GF-D8 (cell line): ENCODE measurements around the gene TECTA.

Experiments
- DNase-seq: peaks from one replicate; lab custom pipeline; 2025; lab: John Stamatoyannopoulos, UW

Gene TECTA

DNA sequence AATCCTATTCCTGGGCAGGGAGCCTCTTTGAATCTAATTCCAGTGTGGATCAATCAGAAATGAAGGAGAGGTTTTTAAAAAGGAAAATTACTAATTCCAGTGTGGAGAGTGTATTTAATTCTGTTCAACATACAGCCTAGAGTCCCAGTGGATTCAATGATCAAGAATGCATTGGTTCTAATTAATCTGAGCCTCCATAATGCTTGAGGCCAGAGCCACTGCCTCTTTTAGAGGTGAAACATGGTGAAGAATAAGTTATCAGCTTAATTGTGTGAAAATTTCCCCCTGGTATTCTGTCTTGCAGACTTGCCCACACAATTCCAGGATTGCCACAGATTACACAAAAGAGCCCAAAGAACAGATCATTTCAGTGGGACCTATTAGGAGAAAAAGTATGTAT, 87.7 kb downstream of the TECTA start:
- DNase-seq = no peak

DNA sequence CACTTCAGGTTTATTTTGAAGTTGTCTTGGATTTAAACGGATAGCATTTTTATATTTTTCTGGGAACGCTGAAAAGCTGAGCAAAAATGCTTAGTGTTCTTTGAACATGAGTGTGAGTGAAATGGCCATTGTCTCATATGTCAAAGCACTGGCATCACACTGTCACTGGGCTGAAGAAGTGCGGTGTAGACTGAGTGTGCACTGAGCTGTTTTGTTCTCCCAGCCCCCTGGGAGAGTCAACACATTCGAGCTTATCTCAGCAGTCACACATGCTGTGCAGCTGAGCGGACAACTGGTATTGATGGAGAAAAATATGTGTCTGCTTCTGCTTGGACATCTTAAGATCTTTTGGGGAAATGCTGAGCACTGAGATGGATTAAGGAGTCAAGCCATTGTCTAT, 90.8 kb downstream of the TECTA start:
- DNase-seq = no peak

DNA sequence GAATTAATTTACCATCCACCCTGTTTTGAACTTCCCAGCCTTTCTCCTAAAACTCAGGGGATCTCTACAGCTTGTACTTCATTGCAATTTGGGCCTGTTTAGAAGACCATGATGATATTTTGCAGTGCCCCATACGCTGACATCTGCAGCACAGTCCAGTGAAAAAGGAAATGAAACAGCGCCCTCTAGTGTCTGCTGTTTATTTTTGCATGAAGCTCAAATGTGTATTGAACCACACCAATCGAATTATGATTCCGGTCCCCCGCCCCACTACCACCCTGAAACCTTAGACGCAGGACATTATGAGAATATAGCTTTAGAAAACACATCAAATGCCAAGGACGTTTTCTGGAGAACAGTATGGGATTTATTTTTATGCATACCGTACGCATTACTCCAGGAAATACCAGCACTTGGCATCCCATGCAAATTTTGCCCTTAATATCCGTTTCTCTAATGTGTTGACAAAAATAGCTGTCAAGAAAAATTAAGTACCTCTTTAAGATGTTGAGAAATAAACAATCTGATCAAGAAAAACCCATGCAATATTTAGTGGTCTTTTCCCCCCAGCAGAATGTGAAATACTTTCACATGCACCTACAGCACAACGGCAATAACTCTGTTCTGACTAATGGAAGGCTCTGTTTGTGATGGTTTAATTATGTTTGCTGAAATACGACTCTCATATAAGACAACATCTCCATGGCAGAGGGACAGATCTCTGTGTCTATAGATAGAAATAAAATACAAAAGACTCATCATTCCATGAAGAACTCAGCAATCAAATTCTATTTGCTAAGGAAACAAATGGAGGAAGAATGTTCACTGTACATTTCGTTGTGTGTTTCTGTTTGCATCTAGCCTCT, 93.9 kb downstream of the TECTA start:
- DNase-seq = no peak

DNA sequence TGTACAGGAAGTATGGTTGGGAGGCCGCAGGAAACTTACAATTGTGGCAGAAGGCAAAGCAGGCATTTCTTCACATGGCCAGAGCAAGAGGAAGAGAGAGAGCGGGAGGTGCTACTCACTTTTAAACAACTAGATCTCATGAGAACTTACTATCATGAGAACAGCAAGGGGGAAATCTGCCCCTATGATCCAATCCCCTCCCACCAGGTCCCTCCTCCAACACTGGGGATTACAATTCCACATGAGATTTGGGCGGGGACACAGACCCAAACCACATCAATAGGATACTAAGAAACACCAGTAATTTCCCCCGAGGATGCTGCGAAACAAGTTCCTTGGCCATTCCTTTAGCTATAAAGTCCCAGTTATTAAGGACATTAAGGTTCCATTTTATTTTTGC, 97.4 kb downstream of the TECTA start:
- no peak for DNase-seq

DNA sequence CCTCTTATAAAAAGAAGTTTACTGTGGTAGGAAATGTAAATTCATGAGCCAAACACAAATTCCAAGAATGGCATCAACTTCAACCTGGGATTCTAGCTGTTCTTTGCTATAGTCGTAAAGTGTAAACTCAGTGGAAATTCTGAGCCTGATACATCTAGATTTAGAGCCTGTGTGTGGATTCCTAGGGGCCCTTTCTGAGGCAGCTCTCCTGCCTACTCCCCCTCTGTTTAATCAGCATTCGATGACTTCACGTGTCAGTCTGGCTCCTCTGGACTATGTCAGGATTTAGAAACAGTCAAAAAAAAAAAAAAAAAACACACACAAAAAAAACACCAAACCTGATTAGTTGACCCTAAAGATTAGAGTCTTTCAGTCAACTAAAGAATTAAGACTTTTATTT, 98.5 kb downstream of the TECTA start:
- DNase-seq = no peak

DNA sequence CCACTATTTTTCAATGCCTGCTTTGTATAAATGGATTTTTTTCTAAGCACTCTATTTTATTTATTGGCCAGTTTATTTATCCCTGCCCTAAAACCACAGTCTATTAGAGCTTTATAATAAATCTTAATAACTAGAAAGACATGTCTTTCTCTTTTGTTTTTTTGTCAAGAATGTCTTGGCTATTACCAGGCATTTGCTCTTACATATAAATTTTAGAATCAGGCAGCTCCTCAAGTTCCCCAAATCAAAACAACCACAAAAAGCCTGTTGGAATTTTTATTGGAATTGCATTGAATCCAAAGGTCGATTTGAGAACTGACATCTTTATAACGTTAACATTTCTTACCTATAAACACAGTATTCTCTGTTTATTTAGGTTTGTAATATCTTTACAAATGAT, 105.8 kb downstream of the TECTA start:
- no peak for DNase-seq

DNA sequence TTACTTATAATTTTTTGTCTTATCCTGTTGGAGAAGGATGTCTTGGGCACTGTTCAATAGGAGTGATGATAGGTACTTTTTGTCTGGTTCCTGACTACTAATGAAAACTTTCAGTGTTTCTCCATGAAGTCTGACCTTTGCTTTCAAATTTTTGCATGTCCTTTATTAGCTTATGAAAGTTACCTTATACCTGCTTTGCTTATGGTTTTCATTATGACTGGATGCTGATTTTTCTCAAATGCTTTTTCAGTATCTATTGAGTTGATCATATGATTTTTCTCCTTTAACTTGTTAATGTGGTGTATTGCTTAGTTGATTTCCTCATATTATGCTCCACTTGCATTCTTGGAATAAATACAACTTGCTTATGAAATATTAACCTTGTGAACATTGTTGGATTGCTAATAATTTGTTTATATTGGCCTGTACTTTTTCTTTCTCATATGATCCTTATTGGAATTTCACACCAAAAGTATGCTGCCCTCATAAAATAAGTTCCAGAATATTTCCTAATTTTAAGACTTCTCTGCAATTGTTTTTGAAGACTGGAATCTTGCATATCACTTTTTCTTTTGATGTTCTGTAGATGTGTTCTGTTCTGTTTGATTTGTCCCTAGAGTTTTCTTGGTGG, 106.6 kb downstream of the TECTA start:
- no peak for DNase-seq

DNA sequence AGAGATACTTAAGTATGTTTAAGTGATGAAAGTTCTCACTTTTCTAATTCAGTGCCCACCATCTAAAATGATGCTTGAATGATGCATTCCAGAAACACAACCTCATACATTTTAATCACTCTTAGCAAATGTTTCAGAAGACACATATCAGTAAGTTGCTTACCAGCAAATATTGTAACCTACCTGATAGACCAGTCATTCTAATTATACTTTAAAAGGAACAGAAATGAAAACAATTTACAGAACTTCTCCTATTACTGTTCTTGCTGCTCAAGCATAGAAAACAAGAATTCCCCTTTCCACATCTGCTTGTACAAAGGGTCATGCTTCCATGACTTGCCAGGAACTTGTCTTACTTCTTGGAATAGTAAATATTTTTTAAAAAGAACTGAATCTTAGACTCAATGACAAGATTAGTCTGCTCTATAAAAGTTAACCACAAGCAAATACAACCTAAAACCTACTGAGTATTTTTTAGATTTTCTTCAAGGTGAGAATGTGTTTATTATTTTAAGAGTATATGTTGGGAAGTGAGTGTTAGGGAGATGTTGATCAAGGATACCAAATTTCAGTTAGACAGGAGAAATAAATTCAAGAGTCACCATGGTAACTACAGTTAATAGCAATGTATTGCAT, 109.5 kb downstream of the TECTA start:
- DNase-seq = no peak

DNA sequence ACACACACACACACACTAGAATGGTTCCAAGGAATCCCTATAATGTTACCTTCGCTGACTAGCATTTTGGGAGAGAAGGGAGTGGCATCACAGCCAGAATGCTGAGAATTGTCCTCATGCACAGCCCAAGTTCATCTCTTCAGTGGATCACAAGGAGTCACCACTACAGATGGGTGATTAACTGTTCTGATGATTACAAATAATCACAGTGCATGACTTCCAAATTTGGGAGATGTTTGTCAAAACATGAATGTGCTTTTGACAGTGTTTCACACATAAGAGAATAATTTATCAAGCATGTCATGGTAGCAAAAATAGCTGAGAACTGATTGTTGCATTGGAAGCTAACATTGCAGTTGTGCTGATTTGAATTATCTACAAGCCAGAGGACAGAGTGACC, 110.6 kb downstream of the TECTA start:
- DNase-seq = no peak

DNA sequence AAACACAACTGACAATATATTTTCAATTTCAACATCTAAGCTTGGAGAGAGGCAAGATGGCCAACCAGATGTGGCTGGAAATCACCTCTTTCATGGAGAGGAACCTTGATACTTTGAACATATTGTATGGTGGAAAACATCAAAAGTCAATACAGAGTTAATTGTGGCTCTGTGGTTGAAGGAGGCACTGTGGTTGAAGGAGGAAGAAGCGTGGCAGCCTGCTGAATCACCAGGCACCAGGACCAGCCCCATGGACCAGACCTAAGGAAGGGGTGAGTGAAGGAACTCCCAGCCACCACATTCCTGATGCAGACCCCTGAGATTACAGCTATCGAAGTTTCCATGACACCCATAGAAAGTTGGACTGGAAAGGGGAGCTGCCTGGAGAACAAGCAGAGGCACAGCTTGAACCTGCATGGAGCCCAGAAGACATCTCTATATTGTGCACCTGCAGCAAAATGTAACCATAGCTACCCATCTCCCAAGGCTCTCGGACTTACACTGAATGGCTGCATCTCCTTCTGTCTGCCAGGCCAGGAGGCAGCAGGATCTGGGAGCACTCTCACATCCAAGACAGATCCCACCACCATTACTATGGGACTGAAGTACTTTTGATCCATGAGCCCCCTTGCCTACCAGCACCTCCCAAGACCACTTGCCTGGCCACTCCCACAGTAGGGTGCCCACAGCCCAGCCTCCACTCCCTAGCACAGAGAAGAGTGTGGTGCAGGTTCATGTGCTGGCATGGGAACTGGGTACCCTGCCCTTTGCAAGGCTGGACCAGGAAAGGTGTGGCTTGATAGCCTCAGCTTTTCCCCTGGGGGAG, 111.7 kb downstream of the TECTA start:
- no peak for DNase-seq

DNA sequence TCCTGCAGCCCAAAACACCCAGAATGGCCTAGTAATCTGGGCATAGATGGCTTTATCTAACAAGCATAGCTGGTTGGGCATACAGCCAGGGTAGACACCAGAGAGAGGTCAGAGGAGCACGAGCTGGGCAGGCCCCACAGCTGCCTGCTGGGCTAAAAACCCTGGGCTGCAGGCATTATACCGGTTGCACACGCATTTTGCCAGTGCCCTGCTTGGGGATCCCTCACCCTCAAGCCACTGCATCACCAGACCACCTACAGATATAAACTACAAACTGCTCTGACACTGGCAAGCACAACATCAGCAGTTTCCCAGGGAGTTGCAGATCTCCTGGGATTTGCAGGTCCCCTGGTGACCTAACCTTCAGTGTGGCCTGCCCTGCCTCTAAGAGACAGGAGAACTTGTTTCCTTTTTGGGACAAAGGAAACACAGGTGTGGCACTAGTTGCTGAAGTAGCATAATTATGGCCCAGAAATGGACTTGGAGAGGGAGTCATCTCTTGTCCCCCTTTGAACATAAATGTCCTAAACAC, 112.4 kb downstream of the TECTA start:
- no peak for DNase-seq

DNA sequence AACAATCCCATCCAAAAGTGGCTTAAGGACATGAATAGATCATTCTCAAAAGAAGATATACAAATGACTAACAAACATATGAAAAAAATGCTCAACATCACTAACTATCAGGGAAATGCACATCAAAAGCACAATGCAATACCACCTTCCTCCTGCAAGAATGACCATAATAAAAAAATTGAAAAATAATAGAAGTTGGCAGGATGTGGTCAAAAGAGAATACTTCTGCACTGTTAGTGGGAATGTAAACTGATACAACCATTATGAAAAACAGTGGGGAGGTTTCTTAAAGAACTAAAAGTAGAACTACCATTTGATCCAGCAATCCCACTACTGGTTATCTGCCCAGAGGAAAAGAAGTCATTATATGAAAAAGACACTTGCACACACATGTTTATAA, 113.8 kb downstream of the TECTA start:
- DNase-seq = no peak

DNA sequence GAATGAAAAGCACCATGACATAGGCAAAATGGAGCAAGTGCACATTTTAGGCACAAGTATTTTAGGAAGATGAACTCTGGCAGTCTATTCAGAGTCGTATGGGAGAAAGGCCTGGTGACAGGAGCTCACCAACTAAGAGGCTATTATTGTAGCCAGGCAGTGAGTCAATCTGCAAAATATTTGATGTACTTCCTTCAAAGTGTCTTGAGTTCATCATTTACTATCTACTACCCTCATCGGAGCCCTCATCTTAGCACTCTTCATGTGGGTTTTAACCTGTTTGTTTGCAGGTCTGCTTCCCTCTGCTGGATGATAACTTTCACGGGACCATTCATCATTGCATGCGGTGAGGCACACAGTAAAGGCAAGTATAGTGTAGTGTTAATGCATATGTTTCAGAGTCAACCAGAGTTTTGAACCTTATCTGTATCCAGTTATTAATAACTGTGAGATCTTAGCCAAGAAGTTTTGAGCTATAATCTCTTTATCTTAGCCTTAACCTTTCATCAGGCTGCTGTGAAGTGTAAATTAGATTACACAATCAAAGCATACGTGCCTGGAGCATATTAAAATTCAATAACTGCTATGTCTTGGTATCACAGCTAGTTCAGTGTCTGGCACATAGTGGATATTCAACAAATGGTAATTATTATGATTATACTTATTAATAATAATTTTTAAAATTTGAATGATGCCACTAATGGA, 120.6 kb downstream of the TECTA start:
- DNase-seq = no peak

DNA sequence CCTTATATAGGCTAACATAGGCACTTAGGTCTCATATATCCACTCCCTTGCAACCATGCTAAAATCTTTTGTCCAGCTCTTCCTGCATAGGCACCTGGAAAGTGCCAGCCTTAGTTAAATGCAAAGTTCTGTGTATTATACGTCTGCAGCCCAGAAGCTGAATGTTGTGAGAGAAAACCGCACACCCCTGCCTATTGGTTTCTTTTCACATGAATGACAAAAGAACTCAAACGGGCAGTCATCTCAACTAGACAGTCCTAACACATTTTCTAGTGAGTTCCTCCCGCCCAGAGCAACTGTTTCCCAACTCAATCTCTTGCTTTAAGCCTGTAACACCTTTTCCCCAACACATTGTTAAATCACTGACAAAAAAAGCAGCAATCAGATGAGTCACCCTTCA, 122.1 kb downstream of the TECTA start:
- no peak for DNase-seq

DNA sequence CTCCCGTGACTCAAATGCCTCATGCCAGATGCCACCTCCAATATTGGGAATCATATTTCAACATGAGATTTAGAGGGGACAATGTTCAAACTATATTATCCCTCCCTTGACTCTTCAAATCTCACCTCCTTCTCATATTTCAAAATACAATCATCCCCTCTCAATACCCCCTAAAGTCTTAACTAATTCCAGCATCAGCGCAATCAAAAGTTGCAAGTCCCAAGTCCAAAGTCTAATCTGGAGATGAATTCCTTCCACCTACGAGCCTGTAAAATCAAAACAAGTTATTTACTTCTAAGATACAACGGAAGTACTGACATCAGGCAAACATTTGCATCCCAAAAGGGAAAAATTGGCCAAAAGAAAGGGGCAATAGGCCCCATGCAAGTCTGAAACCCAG, 124.3 kb downstream of the TECTA start:
- no peak for DNase-seq

DNA sequence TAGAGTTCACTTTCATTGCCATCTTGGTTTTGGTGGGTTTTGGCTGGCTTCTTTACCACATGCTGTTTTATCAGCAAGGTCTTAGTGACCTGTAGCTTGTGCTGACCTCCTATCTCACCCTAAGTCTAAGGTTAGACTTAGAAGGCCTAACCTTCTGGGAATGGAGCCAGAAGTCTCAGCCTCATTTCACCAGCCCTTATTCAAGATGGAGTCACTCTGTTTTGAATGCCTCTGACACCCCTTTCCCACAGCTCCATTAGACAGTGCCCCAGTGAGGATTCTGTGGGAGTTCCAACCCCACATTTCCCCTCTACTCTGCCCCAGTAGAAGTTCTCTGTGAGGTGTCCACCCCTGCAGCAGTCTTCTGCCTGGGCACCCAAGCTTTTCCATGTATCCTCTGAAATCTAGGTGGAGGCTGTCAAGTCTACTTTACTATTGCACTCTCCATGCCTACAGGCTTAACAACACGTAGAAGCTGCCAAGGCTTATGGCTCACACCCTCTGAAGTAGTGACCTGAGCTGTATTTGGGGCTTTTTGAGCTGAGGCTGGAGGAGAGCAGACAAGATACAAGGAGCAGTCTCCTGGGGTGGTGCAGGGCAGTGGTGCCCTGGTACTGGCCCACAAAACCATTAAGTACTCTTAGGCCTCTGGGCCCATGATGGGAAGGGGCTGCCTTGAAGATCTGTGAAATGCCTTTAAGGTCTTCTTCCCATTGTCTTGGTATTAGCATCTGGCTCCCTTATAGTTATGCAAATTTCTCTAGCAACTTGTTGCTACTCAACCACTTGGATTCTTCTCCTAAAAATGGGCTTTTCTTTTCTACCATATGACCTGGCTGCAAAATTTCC, 125.6 kb downstream of the TECTA start:
- no peak for DNase-seq

DNA sequence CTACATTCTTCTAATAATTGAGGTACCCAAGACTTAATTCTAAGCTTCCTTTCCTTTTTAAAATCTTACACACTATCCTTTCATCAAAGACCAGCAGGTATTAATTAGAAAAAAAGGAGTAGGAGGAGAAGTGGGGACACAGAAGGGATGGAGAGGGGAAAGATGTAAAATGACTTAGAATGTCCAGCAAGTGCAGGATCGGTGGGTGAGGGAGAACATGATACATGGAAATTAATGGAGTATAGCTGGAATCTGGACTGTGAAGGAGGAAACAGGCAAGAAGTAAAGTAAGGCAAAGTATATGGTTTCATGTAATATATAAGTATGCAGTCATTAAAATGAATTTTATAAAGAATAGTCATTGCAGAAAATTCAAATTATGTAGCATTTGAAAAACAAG, 127.8 kb downstream of the TECTA start:
- no peak for DNase-seq

DNA sequence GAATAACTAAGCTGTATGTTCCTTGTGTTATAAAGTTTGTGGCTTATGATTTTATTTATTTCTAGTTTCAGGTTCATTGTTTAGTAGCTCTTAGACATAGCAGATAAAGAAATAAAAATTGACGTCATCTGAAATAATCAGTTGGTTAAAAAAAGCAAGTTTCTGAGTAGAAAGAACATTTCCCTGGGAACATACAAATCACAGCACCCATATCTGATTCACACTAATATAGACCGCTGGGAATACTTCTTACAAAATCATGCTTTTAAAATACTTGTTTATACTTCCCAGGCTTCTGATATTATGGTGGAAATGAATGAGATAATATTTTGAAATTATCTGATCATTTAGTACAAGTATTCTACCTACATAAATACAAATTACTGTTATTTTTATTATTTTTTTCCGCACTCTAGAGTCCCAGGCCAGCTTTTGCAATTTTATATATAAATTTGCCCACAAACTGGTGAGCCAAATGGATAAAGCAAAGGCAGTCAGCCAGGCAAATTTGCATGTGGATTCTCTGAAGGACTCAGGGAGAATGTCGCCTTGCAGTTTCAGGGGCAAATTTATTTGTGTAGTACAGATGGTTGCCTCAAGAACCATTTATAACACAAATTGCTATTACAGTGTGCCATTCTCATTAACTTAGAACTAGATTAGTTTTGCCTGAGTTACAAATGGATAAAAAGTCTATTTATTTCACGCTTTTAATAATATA, 128.6 kb downstream of the TECTA start:
- no peak for DNase-seq

DNA sequence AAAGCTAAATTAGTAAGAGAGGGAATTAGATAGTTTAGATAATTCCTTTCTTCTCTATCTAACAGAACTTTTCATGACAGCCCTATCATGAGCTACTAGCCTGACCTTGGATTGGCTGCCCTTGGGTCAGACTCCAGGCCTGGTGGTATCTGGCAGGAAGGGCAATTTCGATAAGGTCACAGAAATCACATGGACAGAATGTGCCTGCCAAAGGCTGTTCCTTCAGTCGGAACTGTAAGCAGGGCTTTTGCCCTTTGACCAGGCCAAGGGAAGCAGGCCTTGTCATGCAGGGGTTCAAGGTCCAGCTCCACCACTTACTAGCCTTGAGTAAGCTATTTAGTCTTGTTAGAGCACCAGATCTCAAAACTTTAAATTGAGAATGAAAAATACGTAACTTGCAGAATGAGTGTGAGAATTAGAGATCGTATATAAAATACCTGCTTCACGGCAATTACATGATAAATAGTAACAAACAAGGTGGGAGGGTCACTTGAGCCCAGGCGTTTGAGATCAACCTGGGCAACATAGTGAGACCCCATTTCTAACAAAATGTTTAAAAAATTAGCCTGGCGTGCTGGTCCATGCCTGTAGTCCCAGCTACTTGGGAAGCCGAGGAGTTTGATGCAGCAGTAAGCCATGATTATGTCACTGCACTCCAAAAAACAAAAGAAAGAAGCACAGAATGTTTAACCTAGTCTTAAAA, 130.7 kb downstream of the TECTA start:
- no peak for DNase-seq
